Thymus (tissue), 11 donors: ENCODE results near the gene GYPA. TPM values are rescaled to one million over a fixed set of nuclear protein-coding genes. Genes with fewer than 3 reads are reported as not detected.
"Not testable (repeated sequence)": the region's sequence is repeated elsewhere in the genome, so short reads cannot be mapped to it uniquely, and the experiment has no call there.

Source experiments
- DNase-seq, 9 donors: peaks; one replicate each; pipeline ENCODE4 v3.0.0-alpha.2; 2013; ENCODE audit warnings: low spot score in 9 of 9, low read depth in 6 of 9, missing footprints in 1 of 9
- H3K27ac ChIP-seq, 2 donors: one replicate each; pipeline ENCODE4 v1.5.1; 2013; ENCODE audit warnings: control low read depth in 1 of 2, low read depth in 1 of 2, low read length in 1 of 2, mild to moderate bottlenecking in 1 of 2, moderate library complexity in 1 of 2
- H3K27me3 ChIP-seq, 2 donors: one replicate each; pipeline ENCODE4 v1.5.1; 2013; ENCODE audit warnings: low read length in 1 of 2; ENCODE audit not compliant: control insufficient read depth in 2 of 2, insufficient read depth in 1 of 2
- H3K36me3 ChIP-seq, 2 donors: one replicate each; pipeline ENCODE4 v1.5.1; 2013; ENCODE audit warnings: low read length in 1 of 2, mild to moderate bottlenecking in 1 of 2, moderate library complexity in 1 of 2; ENCODE audit not compliant: control insufficient read depth in 2 of 2, insufficient read depth in 2 of 2
- H3K4me1 ChIP-seq, 2 donors: one replicate each; pipeline ENCODE4 v1.5.1; 2013; ENCODE audit warnings: low read length in 2 of 2; ENCODE audit not compliant: control insufficient read depth in 2 of 2, insufficient read depth in 2 of 2
- H3K4me3 ChIP-seq, 2 donors: one replicate each; pipeline ENCODE4 v1.5.1; 2013; ENCODE audit warnings: low read length in 2 of 2, control low read depth in 1 of 2, mild to moderate bottlenecking in 1 of 2
- H3K9me3 ChIP-seq, 2 donors: one replicate each; pipeline ENCODE4 v1.5.1; 2013; ENCODE audit warnings: low read length in 1 of 2, mild to moderate bottlenecking in 1 of 2; ENCODE audit not compliant: control insufficient read depth in 2 of 2, insufficient read depth in 1 of 2
- WGBS: extraction: QIAGEN DNeasy Blood & Tissue Kit; methylation state at CpG from one replicate; pipeline ENCODE4 v1.1.7; 2013; 5-methylcytosine and 5-hydroxymethylcytosine counted together
- polyA plus RNA-seq: library from polyadenylated mRNA; stranded (reverse); fragments of 200-250 nt; gene quantifications from one replicate; pipeline ENCODE4 v1.2.3, GENCODE V29; 2013
- total RNA-seq: library from RNA; stranded (reverse); fragments of 120-200 nt; gene quantifications from one replicate; pipeline ENCODE4 v1.2.4, GENCODE V29; 2013
- donor health status: healthy.

Gene GYPA
- total and polyA plus RNA-seq, 2 donors: 0.11 to 8.2 TPM

GRCh38 chr4:144119752-144120151 lies 20.8 kb downstream of the GYPA start:
- not testable (repeated sequence) for H3K4me1 ChIP-seq, H3K4me3 ChIP-seq, H3K27me3 ChIP-seq, DNase-seq, H3K27ac ChIP-seq, H3K9me3 ChIP-seq, H3K36me3 ChIP-seq
- 98% methylated on average over 5 of the region's 5 CpGs for WGBS

DNA sequence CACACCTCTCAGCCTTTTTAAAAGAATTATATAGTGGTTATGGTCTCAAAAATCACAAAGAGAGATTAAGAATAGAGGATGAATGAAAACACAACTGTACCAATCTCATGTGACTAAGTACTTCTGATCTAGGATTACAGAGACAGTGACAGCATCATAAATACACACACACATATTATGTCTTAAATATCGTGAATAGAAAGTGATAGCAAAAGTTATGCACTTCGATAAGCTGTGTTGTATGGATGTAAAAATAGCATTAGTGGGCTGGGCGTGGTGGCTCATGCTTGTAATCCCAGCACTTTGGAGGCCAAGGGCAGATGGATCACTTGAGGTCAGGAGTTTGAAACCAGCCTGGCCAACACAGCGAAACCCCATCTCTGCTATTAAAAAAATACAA lies 25.0 kb downstream of the GYPA start:
- no peaks in the 10 kb centered on the region for H3K9me3 ChIP-seq
- no peak overlapping the region for H3K27ac ChIP-seq
- 70% methylated on average over 4 of the region's 4 CpGs for WGBS
- DNase-seq: no peak
- no peaks in the 10 kb centered on the region for H3K4me1 ChIP-seq
- no peaks in the 10 kb centered on the region for H3K27me3 ChIP-seq
- no peaks in the 10 kb centered on the region for H3K36me3 ChIP-seq
- no peak overlapping the region for H3K4me3 ChIP-seq

GRCh38 chr4:144113546-144113945 lies 27.0 kb downstream of the GYPA start:
- Histone ChIP-seq H3K27ac (no peak overlapping the region), H3K36me3 (no peaks in the 10 kb centered on the region), H3K9me3 (no peaks in the 10 kb centered on the region), H3K4me3 (no peak overlapping the region), H3K4me1 (no peaks in the 10 kb centered on the region), H3K27me3 (no peaks in the 10 kb centered on the region)
- 98% methylated on average over 2 of the region's 2 CpGs for WGBS
- no peak for DNase-seq

- Histone ChIP-seq H3K27ac (no peak overlapping the region), H3K36me3 (no peaks in the 10 kb centered on the region), H3K4me3 (no peak overlapping the region), H3K27me3 (no peaks in the 10 kb centered on the region), H3K4me1 (no peaks in the 10 kb centered on the region), H3K9me3 (no peaks in the 10 kb centered on the region)
- DNase-seq: no peak
- 93% methylated on average over 6 of the region's 6 CpGs for WGBS
These were observed 35.9 kb downstream of the GYPA start for GRCh38 chr4:144104509-144105130.

DNA sequence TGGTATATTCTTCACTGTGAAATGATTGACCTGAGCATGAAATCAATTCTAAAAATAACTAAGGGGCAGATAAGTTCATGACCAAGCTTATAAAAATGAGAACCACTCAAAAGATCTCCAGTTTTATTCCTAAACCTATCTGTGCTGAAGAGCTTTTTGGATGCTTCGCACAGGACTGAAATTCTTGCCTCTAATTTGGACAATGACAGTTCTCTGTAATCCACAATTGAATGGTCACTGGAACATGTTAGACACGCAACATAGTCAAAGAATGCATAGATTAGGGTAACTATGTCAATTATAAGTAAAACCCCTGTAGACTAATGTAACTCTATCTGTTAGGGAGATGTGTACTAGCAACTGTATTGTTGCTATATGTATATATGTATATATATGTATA lies 42.7 kb downstream of the GYPA start:
- not testable (repeated sequence) for H3K4me3 ChIP-seq, H3K4me1 ChIP-seq, H3K9me3 ChIP-seq, H3K36me3 ChIP-seq, H3K27me3 ChIP-seq, DNase-seq, H3K27ac ChIP-seq
- WGBS: 98% methylated on average over 2 of the region's 2 CpGs

DNA sequence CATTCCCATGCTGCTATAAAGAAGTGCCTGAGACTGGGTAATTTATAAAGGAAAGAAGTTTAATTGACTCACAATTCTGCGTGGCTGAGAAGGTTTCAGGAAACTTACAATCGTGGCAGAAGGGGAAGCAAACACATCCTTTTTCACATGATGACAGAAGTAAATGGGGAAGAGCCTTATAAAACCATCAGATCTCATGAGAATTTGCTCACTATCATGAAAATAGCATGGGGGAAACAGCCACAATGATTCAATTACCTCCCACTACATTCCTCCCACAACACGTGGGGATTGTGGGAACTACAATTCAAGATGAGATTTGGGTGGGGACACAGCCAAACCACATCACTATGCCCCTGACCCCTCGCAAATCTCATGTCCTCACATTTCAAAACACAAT lies 46.5 kb downstream of the GYPA start:
- H3K27ac ChIP-seq, H3K27me3 ChIP-seq, H3K4me1 ChIP-seq, H3K9me3 ChIP-seq, H3K36me3 ChIP-seq, DNase-seq, H3K4me3 ChIP-seq: not testable (repeated sequence)
- WGBS: 27% methylated on average over 4 of the region's 4 CpGs

GRCh38 chr4:144091181-144091580 lies 49.3 kb downstream of the GYPA start:
- not testable (repeated sequence) for H3K9me3 ChIP-seq, H3K36me3 ChIP-seq, H3K27me3 ChIP-seq, H3K4me3 ChIP-seq, DNase-seq, H3K4me1 ChIP-seq, H3K27ac ChIP-seq
- 95% methylated on average over 2 of the region's 2 CpGs for WGBS

GRCh38 chr4:144090744-144091143 lies 49.8 kb downstream of the GYPA start:
- Histone ChIP-seq H3K27me3 (no peaks in the 10 kb centered on the region), H3K36me3 (no peaks in the 10 kb centered on the region), H3K4me1 (no peaks in the 10 kb centered on the region), H3K4me3 (no peak overlapping the region), H3K9me3 (no peaks in the 10 kb centered on the region), H3K27ac (no peak overlapping the region)
- DNase-seq: no peak
- 91% methylated on average over 5 of the region's 5 CpGs for WGBS

DNA sequence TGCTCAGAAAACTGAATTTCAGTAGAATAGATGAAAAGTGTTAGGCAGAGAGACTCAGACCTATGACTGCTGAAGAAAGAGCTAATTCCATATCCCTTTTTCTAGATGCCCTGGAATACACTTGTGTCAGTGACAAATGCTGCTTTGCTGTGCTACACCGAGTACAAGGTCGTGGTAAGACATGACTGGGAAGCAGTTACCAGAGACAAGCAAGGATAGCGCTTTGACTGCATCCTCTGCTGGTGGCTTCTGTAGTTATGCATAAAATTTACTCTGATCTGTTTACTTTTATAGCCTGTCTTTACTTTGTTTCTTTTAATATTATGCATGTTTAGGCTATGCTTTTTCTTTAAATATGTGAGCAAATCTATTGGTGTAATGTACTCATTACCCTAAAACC lies 58.5 kb downstream of the GYPA start:
- not testable (repeated sequence) for H3K36me3 ChIP-seq, H3K27me3 ChIP-seq, H3K9me3 ChIP-seq, H3K4me3 ChIP-seq, DNase-seq, H3K4me1 ChIP-seq, H3K27ac ChIP-seq
- WGBS: 89% methylated on average over 3 of the region's 3 CpGs

DNA sequence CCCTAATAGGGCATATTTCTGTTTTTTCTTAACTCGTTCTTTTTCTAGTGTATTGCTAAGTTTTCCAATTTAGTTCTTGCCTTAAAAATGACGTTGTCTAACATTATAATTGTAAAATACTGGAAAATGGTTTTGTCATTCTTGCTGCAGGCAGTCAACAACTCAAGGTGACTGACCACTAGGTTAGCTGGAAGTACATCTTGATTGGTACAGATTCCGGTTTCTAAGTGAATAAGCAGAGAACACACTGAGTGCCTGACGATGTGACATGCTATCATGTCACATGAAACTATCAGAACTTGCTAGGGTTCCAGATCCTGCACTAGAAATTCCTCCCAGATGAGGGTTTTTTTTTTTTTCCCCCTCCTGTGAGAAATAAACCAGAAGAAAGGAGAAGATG lies 60.4 kb downstream of the GYPA start:
- DNase-seq, H3K4me3 ChIP-seq, H3K4me1 ChIP-seq, H3K27ac ChIP-seq, H3K27me3 ChIP-seq, H3K36me3 ChIP-seq, H3K9me3 ChIP-seq: not testable (repeated sequence)
- 97% methylated on average over 4 of the region's 4 CpGs for WGBS
